T-helper 2 cell (primary cell): Measurements from ENCODE around the gene HOXA13.

ENCODE experiments used
- DNase-seq, 5 experiments: peaks; one replicate each; pipeline versions ENCODE4 v3.0.0 to v3.0.0-alpha.2; 2012 to 2022

The HOXA13 gene

DNA sequence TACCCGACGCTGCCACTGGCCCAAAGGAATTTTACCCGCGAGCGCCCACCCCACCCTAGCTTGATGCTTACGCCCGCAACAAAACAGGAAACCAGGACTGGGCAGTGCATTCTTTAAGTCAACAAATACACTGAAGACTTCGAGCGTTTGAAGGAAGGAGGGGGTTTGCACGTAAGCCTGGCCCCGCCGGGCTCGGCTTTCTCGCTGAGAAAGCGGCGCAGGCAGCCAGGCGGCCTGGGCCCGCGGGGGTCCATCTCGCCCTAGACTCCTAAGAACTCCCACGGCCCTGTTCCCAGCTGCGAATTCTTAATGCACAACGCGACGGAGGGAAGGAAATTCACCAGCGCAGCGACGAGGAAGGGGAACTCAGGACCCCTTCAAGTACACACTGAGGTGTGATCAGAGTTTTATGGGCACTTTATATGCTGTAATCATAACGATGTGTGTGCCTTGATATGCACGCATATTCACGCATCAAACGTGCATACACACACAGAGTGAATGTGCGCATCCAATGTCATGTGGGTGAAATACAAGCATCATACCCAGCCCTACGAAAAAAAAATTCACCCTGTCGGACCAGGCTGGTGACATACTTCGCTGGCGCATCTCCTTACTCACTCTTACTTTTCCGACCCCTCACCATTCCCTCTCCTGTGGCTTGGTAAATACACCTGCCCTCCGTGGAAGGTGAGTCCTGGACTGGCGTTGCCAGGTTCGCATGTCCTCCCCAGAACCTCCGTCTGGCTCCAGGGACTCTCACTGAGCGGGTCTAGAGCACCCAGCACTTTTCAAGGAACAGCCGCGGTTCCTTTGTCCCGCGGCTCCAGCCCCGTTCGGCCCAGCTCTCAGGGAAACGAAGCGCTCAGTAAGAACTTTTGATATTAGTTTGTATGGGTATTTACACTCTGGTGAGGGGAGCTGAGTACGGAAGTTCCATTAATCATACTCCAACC is 5.7 kb upstream of the HOXA13 start:
- no peak for DNase-seq

- DNase-seq: no peak
These were observed 5.0 kb upstream of the HOXA13 start for GRCh38 chr7:27204851-27205322.

GRCh38 chr7:27203964-27204594 is 4.2 kb upstream of the HOXA13 start:
- no peak for DNase-seq

- no peak for DNase-seq
These were observed 3.6 kb upstream of the HOXA13 start for GRCh38 chr7:27203365-27203953.

DNA sequence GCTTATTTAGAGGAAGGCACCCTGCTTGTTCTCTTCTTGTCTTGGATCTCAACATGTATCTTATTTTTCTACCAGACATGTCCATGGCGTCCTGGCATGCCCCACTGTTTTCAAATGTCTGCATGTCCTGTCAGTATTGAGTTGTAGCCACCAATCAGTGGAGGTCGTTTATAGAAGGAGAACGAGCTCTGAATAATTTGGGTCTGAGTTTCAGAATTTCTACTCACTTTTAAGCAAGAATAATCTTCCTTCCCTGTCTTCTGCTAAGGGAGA is 2.9 kb upstream of the HOXA13 start:
- no peak for DNase-seq

DNA sequence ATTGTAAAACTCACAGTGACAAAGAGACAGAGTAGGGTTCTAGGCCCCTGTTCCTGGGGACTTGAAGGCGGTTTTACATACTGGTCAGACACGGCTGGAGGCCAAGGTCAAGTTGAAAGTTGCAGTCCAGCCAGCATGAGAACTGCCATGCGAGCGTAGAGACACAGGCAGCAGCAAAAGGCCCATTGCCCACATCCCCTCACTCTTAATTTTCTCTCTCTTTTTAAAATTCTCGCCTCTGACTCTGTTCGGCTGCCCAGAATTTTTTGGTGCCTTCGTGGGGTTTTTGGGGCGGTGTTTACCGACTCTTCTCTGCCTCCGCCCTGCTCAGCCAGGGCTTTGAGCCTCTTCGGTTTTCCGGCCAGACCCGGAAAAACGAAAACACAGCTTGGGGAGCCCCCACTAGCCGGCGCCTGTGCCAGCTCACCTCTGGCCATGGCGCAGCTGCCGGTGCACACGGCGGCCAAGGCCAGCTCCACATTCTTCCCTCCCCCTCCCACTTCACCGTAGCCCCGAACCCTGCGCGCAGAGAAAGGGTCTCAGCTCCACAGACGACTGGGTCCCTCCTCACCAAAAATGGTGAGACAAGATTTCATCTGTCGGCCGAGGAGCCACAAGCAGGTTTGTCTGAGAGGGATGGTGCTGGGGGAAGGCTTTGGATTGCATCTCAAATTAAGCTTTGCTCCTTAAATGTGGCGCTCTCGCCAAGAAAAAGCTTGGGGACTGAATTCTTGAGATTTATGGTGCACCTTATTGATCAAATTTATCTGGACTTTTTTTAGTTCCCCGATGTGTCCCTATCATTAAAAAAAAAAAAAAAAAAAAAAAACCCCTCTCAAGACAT is 2.3 kb upstream of the HOXA13 start:
- no peak for DNase-seq

DNA sequence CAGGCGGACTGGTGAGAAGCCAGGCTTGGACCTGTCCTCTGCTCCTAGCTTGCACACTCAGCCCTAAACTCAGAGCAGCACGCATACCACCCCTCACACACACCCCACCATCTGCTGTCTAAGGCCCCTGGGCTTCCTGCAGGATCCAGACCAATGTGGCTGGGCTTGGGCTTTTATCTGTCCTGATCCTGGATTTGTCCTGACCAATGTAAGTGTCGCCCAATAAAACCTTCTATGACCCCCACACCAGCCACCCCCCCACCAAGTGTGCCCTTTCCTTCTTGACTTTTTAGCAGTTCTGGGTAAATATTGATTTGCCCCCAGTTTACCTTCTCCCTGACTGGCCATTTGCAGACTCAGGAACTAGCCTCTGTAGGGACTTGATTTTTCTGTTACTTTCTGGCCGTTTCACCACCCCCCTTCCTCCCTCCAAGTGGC is 1.7 kb upstream of the HOXA13 start:
- DNase-seq: no peak

DNA sequence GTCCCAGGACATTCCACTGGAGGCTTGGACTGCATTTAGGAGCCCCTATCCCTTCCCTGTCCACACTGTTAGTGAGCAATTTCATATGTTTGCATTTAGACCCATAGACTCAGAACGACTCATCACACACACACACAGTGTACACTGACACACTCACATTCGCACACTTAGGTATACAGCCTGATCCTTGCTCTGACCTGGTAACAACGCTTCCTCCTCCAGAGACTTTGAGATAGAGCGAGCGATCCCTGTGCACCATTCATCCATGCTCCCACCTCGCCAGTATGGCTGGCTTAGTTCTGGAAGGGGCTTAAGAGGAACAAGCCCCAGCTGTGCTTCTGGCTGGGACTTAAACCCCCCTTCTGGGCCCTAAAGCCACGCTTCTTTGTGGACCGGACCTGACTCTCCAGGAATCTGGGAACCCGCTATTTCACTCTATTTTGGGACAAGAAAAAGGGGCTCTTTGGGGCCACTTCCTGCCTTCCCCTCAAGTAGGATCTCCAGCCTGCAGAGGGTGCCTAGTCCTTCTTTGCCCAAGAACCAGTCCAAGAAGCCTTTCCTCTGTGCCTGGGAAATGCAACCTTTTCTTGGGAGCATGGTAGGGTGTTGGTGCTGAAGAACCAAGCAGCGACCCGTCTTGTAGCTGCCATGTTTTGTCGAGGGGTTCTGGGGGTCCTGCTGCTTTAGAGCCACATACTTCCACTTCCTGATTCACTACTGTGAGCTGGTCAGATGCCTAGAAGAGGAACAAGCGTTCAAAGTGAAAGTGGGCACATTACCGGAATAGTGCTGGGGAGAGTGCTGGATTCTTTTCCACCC is 1.1 kb upstream of the HOXA13 start:
- no peak for DNase-seq

GRCh38 chr7:27198871-27199801 is 755 bp downstream of the HOXA13 start:
- no peak for DNase-seq

DNA sequence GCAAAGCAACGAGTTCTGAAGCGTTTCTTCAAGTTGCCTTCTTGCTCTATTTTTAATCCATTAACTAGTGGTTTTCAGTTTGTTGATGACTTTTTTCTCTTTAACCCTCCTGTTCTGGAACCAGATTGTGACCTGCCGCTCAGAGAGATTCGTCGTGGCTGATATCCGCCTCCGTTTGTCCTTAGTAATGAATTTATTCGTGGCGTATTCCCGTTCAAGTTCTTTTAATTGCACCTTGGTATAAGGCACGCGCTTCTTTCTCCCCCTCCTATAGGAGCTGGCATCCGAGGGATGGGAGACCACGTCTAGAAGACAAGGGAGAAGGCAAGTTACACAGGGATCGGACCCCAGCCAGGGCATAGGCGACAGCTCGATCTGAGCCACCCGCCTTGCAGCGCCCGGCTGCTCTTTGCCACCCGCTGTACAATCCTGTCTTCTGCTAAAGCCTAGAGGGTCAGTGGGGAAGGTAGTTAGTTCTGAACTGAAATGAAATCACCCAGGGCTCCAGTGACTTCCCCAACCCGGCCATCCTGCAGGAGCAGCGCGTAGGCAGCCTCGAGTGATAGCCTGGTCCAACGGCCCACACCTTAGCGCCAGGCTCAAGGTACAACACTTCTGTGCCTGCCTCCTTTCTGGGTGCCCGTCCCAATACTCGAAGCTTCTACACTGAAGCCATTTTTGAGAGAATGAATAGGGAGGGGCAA is 1.6 kb downstream of the HOXA13 start:
- DNase-seq: no peak

DNA sequence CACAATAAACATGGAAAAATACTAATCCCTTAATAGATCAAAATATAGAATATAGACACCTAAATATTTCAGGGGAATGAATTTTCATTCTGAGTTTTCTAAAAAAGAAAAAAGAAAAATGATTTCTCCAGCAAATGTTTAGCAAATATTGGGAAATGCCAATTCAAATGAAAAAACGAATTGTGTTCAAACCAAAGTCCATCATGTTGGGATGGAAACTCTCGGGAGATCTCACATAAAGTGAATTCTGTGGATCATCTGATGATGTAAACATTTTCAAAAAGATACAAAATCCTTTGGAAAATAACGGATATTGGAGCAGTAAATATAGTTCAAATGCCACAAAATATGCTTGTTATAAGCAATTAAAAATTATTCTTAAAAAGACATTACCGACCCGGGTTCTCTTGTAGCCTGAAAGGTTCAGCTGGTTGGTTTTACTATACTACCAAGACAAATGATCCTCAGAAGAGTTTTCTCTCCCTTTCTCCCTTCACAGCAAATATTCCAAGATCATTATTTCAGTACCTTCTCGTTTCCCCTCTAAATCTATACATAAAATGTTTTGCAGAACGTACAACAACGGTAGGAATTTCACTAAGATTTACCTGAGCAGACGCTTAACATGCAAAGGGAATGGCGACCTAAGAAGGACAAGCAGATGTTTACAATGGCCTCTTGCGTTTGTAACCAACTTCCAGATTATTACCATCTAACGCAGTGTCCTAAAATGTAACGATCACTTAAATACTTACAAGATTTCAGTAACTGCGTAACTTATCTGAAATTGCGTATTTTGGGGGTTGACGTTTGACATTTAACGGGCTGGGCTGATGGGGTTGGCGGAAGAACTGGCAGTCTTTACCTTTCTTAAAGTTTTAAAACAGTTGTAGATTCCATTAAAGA is 2.5 kb downstream of the HOXA13 start:
- DNase-seq: no peak

DNA sequence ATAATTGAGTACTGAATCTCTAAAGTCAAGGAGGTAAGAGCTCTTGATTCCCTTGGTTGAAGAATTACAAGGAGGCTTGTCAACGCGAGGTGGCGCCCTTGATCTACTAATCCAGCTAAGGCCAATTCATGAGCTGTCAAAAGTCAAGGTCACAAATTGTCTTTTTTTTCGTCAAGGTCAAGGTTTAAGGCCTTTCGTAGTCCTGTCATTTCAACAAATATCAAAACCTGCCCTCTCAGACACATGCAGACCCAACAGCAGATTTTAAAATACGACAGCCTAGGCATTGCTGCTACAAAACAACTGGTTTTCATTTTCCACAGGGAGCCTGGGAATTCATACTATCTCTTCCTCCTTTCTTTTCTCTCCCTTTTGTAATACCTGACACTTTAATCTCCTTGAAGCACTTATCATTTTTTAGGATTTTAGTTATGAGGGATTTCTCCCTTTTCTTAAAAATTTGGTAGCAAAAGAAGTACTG is 3.6 kb downstream of the HOXA13 start:
- DNase-seq: peak; percentile 53 to 81 (median 74)

DNA sequence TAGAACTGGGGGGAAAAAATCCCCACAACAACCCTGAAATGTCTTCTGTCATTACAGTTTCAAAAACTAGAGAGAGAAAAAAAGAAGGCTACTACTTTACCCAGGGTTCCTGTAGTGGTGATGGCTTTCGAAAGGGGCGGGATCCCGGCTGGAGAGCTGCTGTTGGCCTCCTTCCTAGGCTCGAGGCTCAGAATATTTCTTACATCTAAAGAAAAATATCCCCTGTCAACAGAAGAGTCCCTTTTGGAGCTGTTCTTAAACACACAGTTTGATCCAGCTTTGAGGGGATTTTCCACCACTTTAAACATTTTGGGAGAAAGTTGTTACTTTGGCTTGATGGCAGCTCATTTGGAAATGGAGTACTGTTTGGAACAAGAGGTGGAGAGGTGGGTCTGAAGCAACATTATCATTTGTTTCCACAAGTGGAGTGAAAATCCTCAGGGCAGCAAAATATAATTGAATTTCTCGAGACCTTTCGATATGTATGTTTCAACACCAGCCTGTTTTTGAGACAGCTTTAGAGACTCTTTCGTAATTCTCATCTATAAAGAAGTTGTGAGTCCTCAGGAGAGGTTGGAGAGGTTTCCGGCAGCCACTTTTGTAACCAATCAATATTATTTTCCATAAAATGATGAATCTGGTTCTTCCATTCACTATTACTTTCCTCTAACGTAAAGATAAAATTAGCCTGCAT is 5.1 kb downstream of the HOXA13 start:
- DNase-seq: no peak

DNA sequence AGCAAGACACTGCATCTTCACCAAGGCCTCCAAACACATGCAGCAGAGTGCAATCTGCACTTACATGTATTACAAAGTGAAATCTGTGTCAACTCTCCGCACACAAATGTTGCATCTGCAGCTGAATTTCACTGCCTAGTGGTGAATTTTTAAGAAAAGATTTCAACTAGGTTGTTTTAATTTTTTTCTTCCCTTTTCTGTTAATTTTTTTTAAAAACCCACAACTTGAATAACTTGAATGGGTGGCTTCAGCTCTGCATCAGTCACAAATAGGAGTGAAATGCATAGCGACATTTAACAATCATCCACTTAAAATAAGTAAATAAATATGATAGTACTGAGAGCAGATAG is 5.9 kb downstream of the HOXA13 start:
- DNase-seq: no peak

DNA sequence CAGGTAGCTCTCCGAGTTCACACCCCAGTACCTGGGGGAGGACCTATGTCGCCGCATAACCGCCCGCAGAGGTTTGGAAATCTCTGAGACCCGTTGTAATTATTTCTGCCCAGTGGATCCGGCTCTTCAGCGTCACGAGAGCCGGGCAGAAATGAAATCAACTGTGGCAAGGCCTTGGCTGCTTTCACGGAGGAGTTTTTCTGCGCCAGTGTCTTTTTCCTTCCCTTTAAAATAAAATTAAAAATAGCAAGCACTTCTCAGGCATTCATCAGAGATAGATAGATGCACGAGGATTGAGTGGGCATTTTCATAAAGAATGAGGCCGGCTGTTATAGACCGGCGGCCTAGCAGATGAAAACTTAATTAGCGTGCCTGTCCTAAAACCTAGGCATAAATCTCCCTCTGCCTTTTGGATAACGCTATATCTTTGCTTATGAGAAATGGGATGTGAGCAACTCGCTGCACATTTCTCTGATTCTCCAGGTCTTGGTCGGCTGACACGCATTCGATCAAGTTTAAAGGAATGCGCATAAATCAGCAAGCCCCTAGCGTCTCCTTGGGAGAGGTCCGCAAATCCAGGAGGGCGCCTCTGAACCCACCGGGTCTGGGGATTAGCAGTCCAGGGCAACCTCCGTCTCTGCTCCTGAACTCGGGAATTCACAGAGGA is 6.4 kb downstream of the HOXA13 start:
- no peak for DNase-seq

GRCh38 chr7:27192546-27193334 is 7.2 kb downstream of the HOXA13 start:
- DNase-seq: no peak
